Progenitor cell of endocrine pancreas (in vitro differentiated cells): Measurements from ENCODE around the gene TTLL11. TPM values are rescaled to one million over a fixed set of nuclear protein-coding genes. Genes with fewer than 3 reads are reported as not detected.

Source experiments
- DNase-seq: peaks from one replicate; pipeline ENCODE4 v3.0.0; 2021; ENCODE audit warnings: low spot score; ENCODE audit not compliant: unreplicated experiment
- H3K27ac Mint-ChIP-seq: 2 replicates; pipeline ENCODE4 v1.8.0; 2021; ENCODE audit warnings: mild to moderate bottlenecking, moderate library complexity, mixed read lengths
- H3K27me3 Mint-ChIP-seq: 2 replicates; pipeline ENCODE4 v1.8.0; 2021; ENCODE audit warnings: mixed read lengths
- H3K36me3 Mint-ChIP-seq: 2 replicates; pipeline ENCODE4 v1.8.0; 2022; ENCODE audit warnings: mixed read lengths; ENCODE audit not compliant: insufficient read depth
- H3K4me1 Mint-ChIP-seq: 2 replicates; pipeline ENCODE4 v1.8.0; 2021; ENCODE audit warnings: low read depth, mixed read lengths
- H3K4me3 Mint-ChIP-seq: 2 replicates; pipeline ENCODE4 v1.8.0; 2021; ENCODE audit warnings: low read depth, mild to moderate bottlenecking, moderate library complexity, mixed read lengths
- H3K9me3 Mint-ChIP-seq: 2 replicates; pipeline ENCODE4 v1.8.0; 2021; ENCODE audit warnings: low read depth, mixed read lengths
- CTCF ChIP-seq: fragments of 200-600 bp; sonication (generic); IDR thresholded peaks from one replicate; pipeline ENCODE4 v1.5.0; 2021; ENCODE audit warnings: antibody characterized with exemption, mild to moderate bottlenecking; ENCODE audit not compliant: unreplicated experiment
- total RNA-seq: library from RNA; stranded (reverse); gene quantifications from 2 replicates; pipeline ENCODE4 v1.2.1, GENCODE V29; 2021

Gene TTLL11
- total RNA-seq, 1 donor from 2014 or later = 5.3 TPM

- Mint-ChIP-seq H3K4me1 (peaks cover 7% of the 10 kb centered on the region), H3K36me3 (peaks cover 4% of the 10 kb centered on the region), H3K27ac (no peak overlapping the region), H3K27me3 (peaks cover 3% of the 10 kb centered on the region), H3K9me3 (peaks cover 17% of the 10 kb centered on the region), H3K4me3 (no peak overlapping the region)
- no peak for TF ChIP-seq CTCF
- DNase-seq = no peak
Measured at GRCh38 chr9:121840838-121841760, 252.0 kb downstream of the TTLL11 start.

- no peak for DNase-seq
- TF ChIP-seq CTCF = no peak
- Mint-ChIP-seq H3K27me3 (peaks cover 3% of the 10 kb centered on the region), H3K4me1 (peaks cover 13% of the 10 kb centered on the region), H3K4me3 (no peak overlapping the region), H3K27ac (no peak overlapping the region), H3K36me3 (peaks cover 4% of the 10 kb centered on the region), H3K9me3 (peaks cover 8% of the 10 kb centered on the region)
Measured at GRCh38 chr9:121839726-121840500, 253.2 kb downstream of the TTLL11 start.

- DNase-seq = no peak
- Mint-ChIP-seq H3K27ac (no peak overlapping the region), H3K4me3 (no peak overlapping the region), H3K4me1 (peaks cover 10% of the 10 kb centered on the region), H3K36me3 (no peaks in the 10 kb centered on the region), H3K9me3 (no peaks in the 10 kb centered on the region), H3K27me3 (peaks cover 3% of the 10 kb centered on the region)
- TF ChIP-seq CTCF = no peak
Measured at GRCh38 chr9:121838746-121839669, 254.1 kb downstream of the TTLL11 start.

GRCh38 chr9:121837113-121837961 lies 255.8 kb downstream of the TTLL11 start:
- DNase-seq = no peak
- no peak for TF ChIP-seq CTCF

More at GRCh38 chr9:121837113-121837961, 255.8 kb downstream of the TTLL11 start:
- no peak overlapping the region for H3K27ac Mint-ChIP-seq
- no peaks in the 10 kb centered on the region for H3K9me3 Mint-ChIP-seq
- peaks cover 11% of the 10 kb centered on the region for H3K4me1 Mint-ChIP-seq
- H3K4me3 Mint-ChIP-seq = no peak overlapping the region
- H3K27me3 Mint-ChIP-seq = peaks cover 3% of the 10 kb centered on the region
- no peaks in the 10 kb centered on the region for H3K36me3 Mint-ChIP-seq
